ENCODE measurements around the gene CLDN4.

CLDN4 gene

DNA sequence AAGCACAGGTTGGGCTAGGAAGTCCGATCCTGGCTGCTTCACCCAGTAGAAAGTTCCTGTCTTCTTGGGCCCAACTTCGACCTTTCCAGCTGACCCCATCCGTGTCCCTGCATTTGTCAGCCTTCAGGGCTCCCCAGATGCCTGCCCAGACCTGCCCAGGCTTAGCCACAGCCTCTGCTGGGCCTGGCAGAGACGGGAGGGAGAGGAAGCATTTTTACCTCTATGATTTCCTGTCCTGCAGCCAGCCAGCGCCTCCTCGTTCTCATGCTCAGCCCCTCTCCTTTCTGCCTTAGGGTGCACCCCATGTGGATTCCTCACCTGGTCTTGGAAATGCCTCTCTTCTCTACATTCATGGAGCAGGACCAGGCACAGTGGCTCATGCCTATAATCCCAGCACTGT lies 7.8 kb downstream of the CLDN4 start:
- ChIA-PET CTCF (interaction anchor here (0.6 to 1.4 kb wide), 2 partner anchors 16 to 20 kb away, joined by 3 read pairs; no protein-coding TSS in a partner anchor), POLR2A (interaction anchor here (0.6 kb wide), 1 partner anchor 110 kb away, joined by 3 read pairs; no protein-coding TSS in a partner anchor)
- peaks cover 6% of the 10 kb centered on the region; the same call in 1 of the 2 replicates for H3K4me1 ChIP-seq (ENCODE audit: control insufficient read depth, insufficient read depth, low read length)
- no peaks in the 10 kb centered on the region for H3K36me3 ChIP-seq (ENCODE audit: control insufficient read depth in 2 of 2, insufficient read depth in 1 of 2, low read length in 2 of 2)
- no peaks in the 10 kb centered on the region for H3K9me3 ChIP-seq (ENCODE audit: control insufficient read depth, insufficient read depth, low read depth, low read length)
- H3K27ac ChIP-seq (ENCODE audit: extremely low read depth, low read depth, low read length), result no peak overlapping the region
- H3K4me3 ChIP-seq (ENCODE audit: low read depth, low read length), result no peak overlapping the region
- TF ChIP-seq ZFHX2 (tag by site-specific recombination; conservative IDR thresholded peaks at IDR 0.05), result no peak
- TF ChIP-seq, protein P1, sequence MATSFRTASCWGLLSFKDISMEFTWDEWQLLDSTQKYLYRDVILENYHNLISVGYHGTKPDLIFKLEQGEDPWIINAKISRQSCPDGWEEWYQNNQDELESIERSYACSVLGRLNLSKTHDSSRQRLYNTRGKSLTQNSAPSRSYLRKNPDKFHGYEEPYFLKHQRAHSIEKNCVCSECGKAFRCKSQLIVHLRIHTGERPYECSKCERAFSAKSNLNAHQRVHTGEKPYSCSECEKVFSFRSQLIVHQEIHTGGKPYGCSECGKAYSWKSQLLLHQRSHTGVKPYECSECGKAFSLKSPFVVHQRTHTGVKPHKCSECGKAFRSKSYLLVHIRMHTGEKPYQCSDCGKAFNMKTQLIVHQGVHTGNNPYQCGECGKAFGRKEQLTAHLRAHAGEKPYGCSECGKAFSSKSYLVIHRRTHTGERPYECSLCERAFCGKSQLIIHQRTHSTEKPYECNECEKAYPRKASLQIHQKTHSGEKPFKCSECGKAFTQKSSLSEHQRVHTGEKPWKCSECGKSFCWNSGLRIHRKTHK (tag by site-specific recombination; IDR thresholded peaks at IDR 0.05), result no peak
- no peak for TF ChIP-seq SP7 (tag by site-specific recombination; IDR thresholded peaks at IDR 0.05)
- TF ChIP-seq, protein P2, sequence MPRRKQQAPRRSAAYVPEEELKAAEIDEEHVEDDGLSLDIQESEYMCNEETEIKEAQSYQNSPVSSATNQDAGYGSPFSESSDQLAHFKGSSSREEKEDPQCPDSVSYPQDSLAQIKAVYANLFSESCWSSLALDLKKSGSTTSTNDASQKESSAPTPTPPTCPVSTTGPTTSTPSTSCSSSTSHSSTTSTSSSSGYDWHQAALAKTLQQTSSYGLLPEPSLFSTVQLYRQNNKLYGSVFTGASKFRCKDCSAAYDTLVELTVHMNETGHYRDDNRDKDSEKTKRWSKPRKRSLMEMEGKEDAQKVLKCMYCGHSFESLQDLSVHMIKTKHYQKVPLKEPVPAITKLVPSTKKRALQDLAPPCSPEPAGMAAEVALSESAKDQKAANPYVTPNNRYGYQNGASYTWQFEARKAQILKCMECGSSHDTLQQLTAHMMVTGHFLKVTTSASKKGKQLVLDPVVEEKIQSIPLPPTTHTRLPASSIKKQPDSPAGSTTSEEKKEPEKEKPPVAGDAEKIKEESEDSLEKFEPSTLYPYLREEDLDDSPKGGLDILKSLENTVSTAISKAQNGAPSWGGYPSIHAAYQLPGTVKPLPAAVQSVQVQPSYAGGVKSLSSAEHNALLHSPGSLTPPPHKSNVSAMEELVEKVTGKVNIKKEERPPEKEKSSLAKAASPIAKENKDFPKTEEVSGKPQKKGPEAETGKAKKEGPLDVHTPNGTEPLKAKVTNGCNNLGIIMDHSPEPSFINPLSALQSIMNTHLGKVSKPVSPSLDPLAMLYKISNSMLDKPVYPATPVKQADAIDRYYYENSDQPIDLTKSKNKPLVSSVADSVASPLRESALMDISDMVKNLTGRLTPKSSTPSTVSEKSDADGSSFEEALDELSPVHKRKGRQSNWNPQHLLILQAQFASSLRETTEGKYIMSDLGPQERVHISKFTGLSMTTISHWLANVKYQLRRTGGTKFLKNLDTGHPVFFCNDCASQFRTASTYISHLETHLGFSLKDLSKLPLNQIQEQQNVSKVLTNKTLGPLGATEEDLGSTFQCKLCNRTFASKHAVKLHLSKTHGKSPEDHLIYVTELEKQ (tag by site-specific recombination; IDR thresholded peaks at IDR 0.05; ENCODE audit: borderline replicate concordance), result no peak

DNA sequence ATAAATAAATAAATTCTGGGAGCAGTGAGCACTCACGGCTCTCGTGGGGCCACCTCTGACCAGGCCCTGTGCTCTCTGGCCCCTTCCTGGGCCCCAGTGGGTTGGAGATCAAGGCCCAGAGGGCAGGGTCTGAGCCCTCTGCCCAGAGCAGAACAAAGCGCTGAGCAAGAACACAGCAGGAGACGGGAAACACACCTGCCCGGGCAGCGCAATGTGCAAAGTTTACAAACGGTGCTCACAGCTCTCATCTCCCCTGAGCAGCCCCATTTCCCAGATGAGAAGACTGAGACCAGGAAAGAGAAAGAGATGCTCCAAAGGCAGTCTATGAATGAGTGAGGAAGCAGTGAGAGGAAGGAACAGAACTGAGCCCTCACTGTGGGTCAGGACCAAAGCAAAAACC lies 8.5 kb downstream of the CLDN4 start:
- peaks cover 6% of the 10 kb centered on the region; the same call in 1 of the 2 replicates for H3K4me1 ChIP-seq (ENCODE audit: control insufficient read depth, insufficient read depth, low read length)
- no peak overlapping the region for H3K4me3 ChIP-seq (ENCODE audit: low read depth, low read length)
- no peaks in the 10 kb centered on the region for H3K36me3 ChIP-seq (ENCODE audit: control insufficient read depth in 2 of 2, insufficient read depth in 1 of 2, low read length in 2 of 2)
- H3K9me3 ChIP-seq (ENCODE audit: control insufficient read depth, insufficient read depth, low read depth, low read length), result no peaks in the 10 kb centered on the region
- ChIA-PET POLR2A (no interaction called here), CTCF (no interaction called here)
- TF ChIP-seq ZNF433 (tag by site-specific recombination; IDR thresholded peaks at IDR 0.05; ENCODE audit: low read depth), result no peak
- no peak for TF ChIP-seq ZNF37A (tag by site-specific recombination; IDR thresholded peaks at IDR 0.05)
- no peak for TF ChIP-seq ZNF785 (tag by site-specific recombination; IDR thresholded peaks at IDR 0.05)
- TF ChIP-seq SCRT2 (tag by site-specific recombination; IDR thresholded peaks at IDR 0.05), result no peak
- TF ChIP-seq ZNF571 (tag by site-specific recombination; IDR thresholded peaks at IDR 0.05), result no peak
- TF ChIP-seq, protein P3, sequence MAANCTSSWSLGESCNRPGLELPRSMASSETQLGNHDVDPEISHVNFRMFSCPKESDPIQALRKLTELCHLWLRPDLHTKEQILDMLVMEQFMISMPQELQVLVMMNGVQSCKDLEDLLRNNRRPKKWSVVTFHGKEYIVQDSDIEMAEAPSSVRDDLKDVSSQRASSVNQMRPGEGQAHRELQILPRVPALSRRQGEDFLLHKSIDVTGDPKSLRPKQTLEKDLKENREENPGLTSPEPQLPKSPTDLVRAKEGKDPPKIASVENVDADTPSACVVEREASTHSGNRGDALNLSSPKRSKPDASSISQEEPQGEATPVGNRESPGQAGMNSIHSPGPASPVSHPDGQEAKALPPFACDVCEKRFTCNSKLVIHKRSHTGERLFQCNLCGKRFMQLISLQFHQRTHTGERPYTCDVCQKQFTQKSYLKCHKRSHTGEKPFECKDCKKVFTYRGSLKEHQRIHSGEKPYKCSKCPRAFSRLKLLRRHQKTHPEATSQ (tag by site-specific recombination; IDR thresholded peaks at IDR 0.05), result no peak
- no peak for TF ChIP-seq ZBTB21 (tag by site-specific recombination; IDR thresholded peaks at IDR 0.05)
- TF ChIP-seq ZNF174 (tag by site-specific recombination; IDR thresholded peaks at IDR 0.05), result no peak
- no peak for TF ChIP-seq TCF7L2 (IDR thresholded peaks at IDR 0.05; ENCODE audit: borderline replicate concordance, low read depth, low read length)
- TF ChIP-seq, protein P4, sequence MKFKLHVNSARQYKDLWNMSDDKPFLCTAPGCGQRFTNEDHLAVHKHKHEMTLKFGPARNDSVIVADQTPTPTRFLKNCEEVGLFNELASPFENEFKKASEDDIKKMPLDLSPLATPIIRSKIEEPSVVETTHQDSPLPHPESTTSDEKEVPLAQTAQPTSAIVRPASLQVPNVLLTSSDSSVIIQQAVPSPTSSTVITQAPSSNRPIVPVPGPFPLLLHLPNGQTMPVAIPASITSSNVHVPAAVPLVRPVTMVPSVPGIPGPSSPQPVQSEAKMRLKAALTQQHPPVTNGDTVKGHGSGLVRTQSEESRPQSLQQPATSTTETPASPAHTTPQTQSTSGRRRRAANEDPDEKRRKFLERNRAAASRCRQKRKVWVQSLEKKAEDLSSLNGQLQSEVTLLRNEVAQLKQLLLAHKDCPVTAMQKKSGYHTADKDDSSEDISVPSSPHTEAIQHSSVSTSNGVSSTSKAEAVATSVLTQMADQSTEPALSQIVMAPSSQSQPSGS (tag by site-specific recombination; IDR thresholded peaks at IDR 0.05; ENCODE audit: low read depth), result no peak
- no peak for TF ChIP-seq HOXD13 (CRISPR knock-in tag; IDR thresholded peaks at IDR 0.05; ENCODE audit: borderline replicate concordance)
- TF ChIP-seq, protein P5, sequence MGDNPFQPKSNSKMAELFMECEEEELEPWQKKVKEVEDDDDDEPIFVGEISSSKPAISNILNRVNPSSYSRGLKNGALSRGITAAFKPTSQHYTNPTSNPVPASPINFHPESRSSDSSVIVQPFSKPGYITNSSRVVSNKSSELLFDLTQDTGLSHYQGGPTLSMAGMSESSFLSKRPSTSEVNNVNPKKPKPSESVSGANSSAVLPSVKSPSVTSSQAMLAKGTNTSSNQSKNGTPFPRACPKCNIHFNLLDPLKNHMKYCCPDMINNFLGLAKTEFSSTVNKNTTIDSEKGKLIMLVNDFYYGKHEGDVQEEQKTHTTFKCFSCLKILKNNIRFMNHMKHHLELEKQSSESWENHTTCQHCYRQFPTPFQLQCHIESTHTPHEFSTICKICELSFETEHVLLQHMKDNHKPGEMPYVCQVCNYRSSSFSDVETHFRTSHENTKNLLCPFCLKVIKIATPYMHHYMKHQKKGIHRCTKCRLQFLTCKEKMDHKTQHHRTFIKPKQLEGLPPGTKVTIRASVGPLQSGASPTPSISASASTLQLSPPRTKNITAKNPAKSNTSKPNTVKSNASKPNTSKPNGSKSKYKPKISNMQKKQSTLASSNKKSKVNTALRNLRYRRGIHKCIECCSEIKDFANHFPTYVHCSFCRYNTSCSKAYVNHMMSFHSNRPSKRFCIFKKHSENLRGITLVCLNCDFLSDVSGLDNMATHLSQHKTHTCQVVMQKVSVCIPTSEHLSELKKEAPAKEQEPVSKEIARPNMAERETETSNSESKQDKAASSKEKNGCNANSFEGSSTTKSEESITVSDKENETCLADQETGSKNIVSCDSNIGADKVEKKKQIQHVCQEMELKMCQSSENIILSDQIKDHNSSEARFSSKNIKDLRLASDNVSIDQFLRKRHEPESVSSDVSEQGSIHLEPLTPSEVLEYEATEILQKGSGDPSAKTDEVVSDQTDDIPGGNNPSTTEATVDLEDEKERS (tag by site-specific recombination; IDR thresholded peaks at IDR 0.05), result no peak
- TF ChIP-seq ZFP41 (tag by site-specific recombination; IDR thresholded peaks at IDR 0.05; ENCODE audit: borderline replicate concordance), result no peak
- no peak for TF ChIP-seq ZIC2 (tag by site-specific recombination; IDR thresholded peaks at IDR 0.05)
- no peak for TF ChIP-seq ZNF654 (tag by site-specific recombination; IDR thresholded peaks at IDR 0.05; ENCODE audit: low read depth)
- no peak for TF ChIP-seq ZNF24 (tag by site-specific recombination; IDR thresholded peaks at IDR 0.05)
- TF ChIP-seq, protein P6, sequence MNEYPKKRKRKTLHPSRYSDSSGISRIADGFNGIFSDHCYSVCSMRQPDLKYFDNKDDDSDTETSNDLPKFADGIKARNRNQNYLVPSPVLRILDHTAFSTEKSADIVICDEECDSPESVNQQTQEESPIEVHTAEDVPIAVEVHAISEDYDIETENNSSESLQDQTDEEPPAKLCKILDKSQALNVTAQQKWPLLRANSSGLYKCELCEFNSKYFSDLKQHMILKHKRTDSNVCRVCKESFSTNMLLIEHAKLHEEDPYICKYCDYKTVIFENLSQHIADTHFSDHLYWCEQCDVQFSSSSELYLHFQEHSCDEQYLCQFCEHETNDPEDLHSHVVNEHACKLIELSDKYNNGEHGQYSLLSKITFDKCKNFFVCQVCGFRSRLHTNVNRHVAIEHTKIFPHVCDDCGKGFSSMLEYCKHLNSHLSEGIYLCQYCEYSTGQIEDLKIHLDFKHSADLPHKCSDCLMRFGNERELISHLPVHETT (tag by site-specific recombination; IDR thresholded peaks at IDR 0.05), result no peak
- no peak for TF ChIP-seq BCL11B (tag by site-specific recombination; IDR thresholded peaks at IDR 0.05; ENCODE audit: low read depth)
- no peak for TF ChIP-seq ZNF514 (tag by site-specific recombination; IDR thresholded peaks at IDR 0.05)
- no peak for TF ChIP-seq YY2 (tag by site-specific recombination; IDR thresholded peaks at IDR 0.05)
- H3K27ac ChIP-seq (ENCODE audit: extremely low read depth, low read depth, low read length), result no peak overlapping the region
